Fibroblast of lung (primary cell): ENCODE data around the gene CLIC4. TPM values are rescaled to one million over a fixed set of nuclear protein-coding genes. Genes with fewer than 3 reads are reported as not detected.
A peak's percentile ranks its signal among the peaks of the same experiment; 100 is the strongest.

Source experiments
- DNase-seq, 2 donors: peaks; one replicate each; pipeline versions ENCODE4 v3.0.0 to v3.0.0-alpha.2; 2010; ENCODE audit warnings: low read depth in 2 of 2
- H2AFZ ChIP-seq: 2 replicates; pipeline ENCODE4 v1.5.1; 2012; ENCODE audit warnings: low read length, control low read depth, inconsistent platforms
- H3K27ac ChIP-seq: 2 replicates; pipeline ENCODE4 v1.5.1; 2011; ENCODE audit warnings: low read length, control low read depth; ENCODE audit not compliant: insufficient read depth
- H3K27me3 ChIP-seq: 2 replicates; pipeline ENCODE4 v1.5.1; 2011; ENCODE audit warnings: mild to moderate bottlenecking, low read length; ENCODE audit not compliant: control insufficient read depth, insufficient read depth
- H3K36me3 ChIP-seq: 2 replicates; pipeline ENCODE4 v1.5.1; 2011; ENCODE audit warnings: low read length; ENCODE audit not compliant: control insufficient read depth, insufficient read depth
- H3K4me1 ChIP-seq: 2 replicates; pipeline ENCODE4 v1.5.1; 2011; ENCODE audit warnings: low read length; ENCODE audit not compliant: control insufficient read depth, insufficient read depth; ENCODE audit errors: extremely low read depth
- H3K4me2 ChIP-seq: 2 replicates; pipeline ENCODE4 v1.5.1; 2011; ENCODE audit warnings: low read length, control low read depth; ENCODE audit not compliant: insufficient read depth; ENCODE audit errors: extremely low read depth
- H3K4me3 ChIP-seq, 4 experiments: fragments of 200-600 bp in 1 of 4; sonication (generic) in 1 of 4; replicated peaks in 1 of 4; 2 replicates each; pipeline ENCODE4 v1.5.1; 2011 to 2016; ENCODE audit warnings: low read length in 4 of 4, low read depth in 3 of 4, mild to moderate bottlenecking in 3 of 4, control low read depth in 2 of 4, inconsistent platforms in 1 of 4, mixed read lengths in 1 of 4; ENCODE audit not compliant: insufficient read depth in 1 of 4; ENCODE audit errors: control extremely low read depth in 1 of 4
- H3K79me2 ChIP-seq: 2 replicates; pipeline ENCODE4 v1.5.1; 2012; ENCODE audit warnings: mild to moderate bottlenecking, low read length, inconsistent platforms; ENCODE audit not compliant: control insufficient read depth, insufficient read depth
- H3K9ac ChIP-seq: 2 replicates; pipeline ENCODE4 v1.5.1; 2011; ENCODE audit warnings: mild to moderate bottlenecking, low read length, control low read depth; ENCODE audit not compliant: insufficient read depth
- H3K9me3 ChIP-seq: 2 replicates; pipeline ENCODE4 v1.5.1; 2012; ENCODE audit warnings: low read depth, low read length; ENCODE audit not compliant: control insufficient read depth, insufficient read depth
- H4K20me1 ChIP-seq: 2 replicates; pipeline ENCODE4 v1.5.1; 2011; ENCODE audit warnings: low read length; ENCODE audit not compliant: control insufficient read depth, insufficient read depth; ENCODE audit errors: extremely low read depth
- EZH2 ChIP-seq: IDR thresholded peaks from 2 replicates; pipeline ENCODE4 v1.5.1; 2012; ENCODE audit warnings: low read length, control low read depth, mild to moderate bottlenecking; ENCODE audit errors: missing control alignments
- polyA plus RNA-seq, 2 donors: library from polyadenylated mRNA; depleted of rRNA in 1 of 2; stranded (reverse) in 1 of 2; unstranded in 1 of 2; fragments of >200 nt; gene quantifications; 2 replicates each; pipeline ENCODE4 v1.2.1, GENCODE V29; 2011 to 2012; ENCODE audit warnings: missing spikeins in 1 of 2
- total RNA-seq: library from RNA; depleted of rRNA; stranded (reverse); fragments of >200 nt; gene quantifications from 2 replicates; pipeline ENCODE4 v1.2.1, GENCODE V29; 2014
- TF ChIP-seq, protein P1 (sequence below), 2 donors: IDR thresholded peaks in 1 of 2; conservative IDR thresholded peaks in 1 of 2; 1 replicate in 1 of 2; 2 replicates in 1 of 2; pipeline ENCODE4 v1.5.1; 2011 to 2012; ENCODE audit warnings: low read length in 2 of 2, control low read depth in 1 of 2, inconsistent platforms in 1 of 2, low read depth in 1 of 2, mild to moderate bottlenecking in 1 of 2

Gene CLIC4
- total and polyA plus RNA-seq, 2 donors (not counting 1 experiment from before 2014, with no cell fraction given): 368 to 494 TPM

DNA sequence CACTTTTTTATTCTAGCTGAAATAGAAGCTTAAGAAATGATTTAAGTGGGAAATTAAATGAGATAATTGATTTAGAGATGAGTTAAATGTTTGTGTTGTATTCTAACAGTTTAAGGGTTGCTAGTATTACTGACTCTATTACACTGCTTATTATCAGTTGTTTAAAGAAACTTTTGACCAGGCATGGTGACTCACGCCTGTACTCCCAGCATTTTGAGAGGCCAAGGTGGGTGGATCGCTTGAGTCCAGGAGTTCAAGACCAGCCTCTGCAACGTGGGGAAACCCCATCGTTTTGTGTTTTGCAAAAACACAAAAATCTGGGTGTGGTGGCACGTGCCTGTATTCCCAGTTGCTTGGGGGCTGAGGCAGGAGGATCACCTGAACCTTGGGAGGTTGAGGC, 14.2 kb downstream of the CLIC4 start:
- no peaks in the 10 kb centered on the region for H3K36me3 ChIP-seq
- H3K27ac ChIP-seq: no peak overlapping the region
- no peak for DNase-seq
- H3K79me2 ChIP-seq: peaks cover 96% of the 10 kb centered on the region
- H3K4me3 ChIP-seq: no peak overlapping the region
- H4K20me1 ChIP-seq: peaks cover 5% of the 10 kb centered on the region
- H3K27me3 ChIP-seq: no peaks in the 10 kb centered on the region
- no peak overlapping the region for H2AFZ ChIP-seq
- H3K4me2 ChIP-seq: no peak overlapping the region
- TF ChIP-seq EZH2: no peak
- TF ChIP-seq, protein P1, sequence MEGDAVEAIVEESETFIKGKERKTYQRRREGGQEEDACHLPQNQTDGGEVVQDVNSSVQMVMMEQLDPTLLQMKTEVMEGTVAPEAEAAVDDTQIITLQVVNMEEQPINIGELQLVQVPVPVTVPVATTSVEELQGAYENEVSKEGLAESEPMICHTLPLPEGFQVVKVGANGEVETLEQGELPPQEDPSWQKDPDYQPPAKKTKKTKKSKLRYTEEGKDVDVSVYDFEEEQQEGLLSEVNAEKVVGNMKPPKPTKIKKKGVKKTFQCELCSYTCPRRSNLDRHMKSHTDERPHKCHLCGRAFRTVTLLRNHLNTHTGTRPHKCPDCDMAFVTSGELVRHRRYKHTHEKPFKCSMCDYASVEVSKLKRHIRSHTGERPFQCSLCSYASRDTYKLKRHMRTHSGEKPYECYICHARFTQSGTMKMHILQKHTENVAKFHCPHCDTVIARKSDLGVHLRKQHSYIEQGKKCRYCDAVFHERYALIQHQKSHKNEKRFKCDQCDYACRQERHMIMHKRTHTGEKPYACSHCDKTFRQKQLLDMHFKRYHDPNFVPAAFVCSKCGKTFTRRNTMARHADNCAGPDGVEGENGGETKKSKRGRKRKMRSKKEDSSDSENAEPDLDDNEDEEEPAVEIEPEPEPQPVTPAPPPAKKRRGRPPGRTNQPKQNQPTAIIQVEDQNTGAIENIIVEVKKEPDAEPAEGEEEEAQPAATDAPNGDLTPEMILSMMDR (conservative IDR thresholded peaks at IDR 0.05 in 1 of 2, IDR thresholded peaks at IDR 0.05 in 1 of 2; ENCODE audit: low read depth in 1 of 2, low read length in 2 of 2): no peak
- H3K9ac ChIP-seq: no peak overlapping the region
- H3K9me3 ChIP-seq: no peaks in the 10 kb centered on the region
- peaks cover 2% of the 10 kb centered on the region for H3K4me1 ChIP-seq

DNA sequence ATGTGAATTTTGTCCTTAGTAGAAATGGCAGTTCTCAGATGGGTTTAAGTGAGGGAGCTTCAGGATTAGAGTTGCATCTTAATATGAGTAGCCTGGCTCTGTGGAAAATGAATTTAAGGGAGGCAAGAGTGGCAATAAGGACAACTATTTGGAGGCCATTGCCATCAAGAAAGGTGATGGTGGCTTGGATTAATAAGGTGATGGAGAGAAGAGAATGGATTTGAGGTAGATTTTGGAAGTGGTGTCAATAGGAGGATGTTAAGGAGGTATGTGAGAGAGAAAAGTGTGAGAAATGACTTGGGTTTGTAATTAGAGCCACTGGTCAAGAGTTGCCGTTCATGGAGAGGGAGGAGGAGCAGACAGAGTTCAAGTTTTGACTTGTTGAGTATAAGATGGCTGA, 16.3 kb downstream of the CLIC4 start:
- no peak overlapping the region for H3K27ac ChIP-seq
- TF ChIP-seq, protein P1 (conservative IDR thresholded peaks at IDR 0.05 in 1 of 2, IDR thresholded peaks at IDR 0.05 in 1 of 2; ENCODE audit: low read depth in 1 of 2, low read length in 2 of 2): no peak
- no peak for TF ChIP-seq EZH2
- no peaks in the 10 kb centered on the region for H3K27me3 ChIP-seq
- H3K79me2 ChIP-seq: peaks cover 97% of the 10 kb centered on the region
- no peak overlapping the region for H3K9ac ChIP-seq
- H3K4me1 ChIP-seq: peaks cover 4% of the 10 kb centered on the region
- H2AFZ ChIP-seq: no peak overlapping the region
- H4K20me1 ChIP-seq: peaks cover 4% of the 10 kb centered on the region
- H3K4me3 ChIP-seq: no peak overlapping the region
- no peaks in the 10 kb centered on the region for H3K36me3 ChIP-seq
- no peaks in the 10 kb centered on the region for H3K9me3 ChIP-seq
- no peak for DNase-seq
- no peak overlapping the region for H3K4me2 ChIP-seq

DNA sequence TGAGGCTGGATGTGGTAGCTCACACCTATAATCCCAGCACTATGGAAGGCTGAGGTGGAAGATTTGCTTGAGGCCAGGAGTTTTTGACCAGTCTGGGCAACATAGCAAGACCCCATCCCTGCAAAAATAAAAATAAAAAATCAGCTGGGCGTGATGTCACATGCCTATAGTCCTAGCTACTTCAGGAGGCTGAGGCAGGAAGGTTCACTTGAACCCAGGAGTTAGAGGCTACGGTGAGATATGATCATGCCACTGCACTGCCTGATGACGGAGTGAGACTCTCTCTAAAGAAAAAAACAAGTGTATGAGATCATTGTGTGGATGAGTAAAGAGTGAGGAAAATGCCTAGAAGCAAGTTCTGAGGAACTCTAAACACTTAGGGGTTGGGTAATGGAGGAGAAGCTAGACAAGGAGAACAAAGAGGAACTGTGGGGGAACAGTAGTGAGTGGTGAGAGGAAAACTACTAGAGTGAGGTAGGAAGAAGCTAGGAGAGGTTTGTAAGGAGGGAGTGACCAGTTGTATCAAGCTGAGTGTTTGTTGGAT, 17.0 kb downstream of the CLIC4 start:
- Histone ChIP-seq H3K79me2 (peaks cover 97% of the 10 kb centered on the region), H2AFZ (no peak overlapping the region), H3K27ac (no peak overlapping the region), H3K9me3 (no peaks in the 10 kb centered on the region), H3K4me1 (peaks cover 4% of the 10 kb centered on the region), H3K9ac (no peak overlapping the region), H3K27me3 (no peaks in the 10 kb centered on the region), H3K4me2 (no peak overlapping the region), H4K20me1 (peaks cover 4% of the 10 kb centered on the region), H3K4me3 (no peak overlapping the region), H3K36me3 (no peaks in the 10 kb centered on the region)
- TF ChIP-seq, protein P1 (conservative IDR thresholded peaks at IDR 0.05 in 1 of 2, IDR thresholded peaks at IDR 0.05 in 1 of 2; ENCODE audit: low read depth in 1 of 2, low read length in 2 of 2): no peak
- no peak for TF ChIP-seq EZH2
- peak in 1 of 2 donors; percentile 54 for DNase-seq
